Activated naive CD8-positive, alpha-beta T cell treated with anti-CD3 and anti-CD28 coated beads, Interleukin-2, amount 50 U/mL, for 16 hours (primary cell): ENCODE data around the gene TMPRSS3.

ENCODE experiments used
- DNase-seq: peaks from one replicate; pipeline ENCODE4 v3.0.0-alpha.2; 2020; ENCODE audit warnings: low read depth, low spot score

Gene TMPRSS3

DNA sequence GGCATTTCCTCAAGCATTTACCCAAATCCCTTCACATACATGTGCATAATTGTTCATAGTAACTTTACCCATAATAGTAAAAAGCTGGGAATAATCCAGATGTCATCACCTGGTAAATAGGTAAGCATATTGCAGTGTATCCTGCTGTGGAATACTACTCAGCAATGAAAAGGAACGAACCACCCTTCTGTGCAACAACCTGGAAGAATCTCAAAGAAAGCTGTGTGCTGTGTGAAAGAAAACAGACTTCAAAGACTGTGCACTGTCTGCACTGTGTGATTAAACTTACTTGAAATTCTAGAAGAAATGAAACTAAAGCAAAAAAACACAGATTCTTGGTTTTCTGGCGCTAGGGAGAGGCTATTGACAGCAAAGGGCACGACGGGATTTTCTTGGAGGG lies 58.6 kb downstream of the TMPRSS3 start:
- DNase-seq, result no peak

DNA sequence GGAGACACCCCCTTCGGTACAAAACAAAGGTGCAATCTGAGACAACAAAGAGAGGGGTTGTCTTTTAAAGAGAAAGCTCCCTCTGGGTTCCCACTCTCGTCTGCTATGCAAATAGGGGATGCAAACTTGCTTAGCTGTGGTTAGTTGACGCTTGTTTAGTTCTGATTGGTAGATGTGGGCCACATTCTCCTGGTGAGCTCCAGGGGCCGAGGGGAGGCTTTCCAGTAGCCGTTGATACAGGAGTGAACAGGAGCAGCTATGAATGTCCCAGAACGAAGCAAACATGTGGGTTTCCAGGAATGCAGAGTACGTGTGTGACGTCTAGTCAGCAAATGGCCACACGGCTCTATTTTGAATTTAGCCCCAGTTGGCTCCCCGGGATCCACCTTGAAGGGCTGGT lies 59.8 kb downstream of the TMPRSS3 start:
- DNase-seq, result no peak

DNA sequence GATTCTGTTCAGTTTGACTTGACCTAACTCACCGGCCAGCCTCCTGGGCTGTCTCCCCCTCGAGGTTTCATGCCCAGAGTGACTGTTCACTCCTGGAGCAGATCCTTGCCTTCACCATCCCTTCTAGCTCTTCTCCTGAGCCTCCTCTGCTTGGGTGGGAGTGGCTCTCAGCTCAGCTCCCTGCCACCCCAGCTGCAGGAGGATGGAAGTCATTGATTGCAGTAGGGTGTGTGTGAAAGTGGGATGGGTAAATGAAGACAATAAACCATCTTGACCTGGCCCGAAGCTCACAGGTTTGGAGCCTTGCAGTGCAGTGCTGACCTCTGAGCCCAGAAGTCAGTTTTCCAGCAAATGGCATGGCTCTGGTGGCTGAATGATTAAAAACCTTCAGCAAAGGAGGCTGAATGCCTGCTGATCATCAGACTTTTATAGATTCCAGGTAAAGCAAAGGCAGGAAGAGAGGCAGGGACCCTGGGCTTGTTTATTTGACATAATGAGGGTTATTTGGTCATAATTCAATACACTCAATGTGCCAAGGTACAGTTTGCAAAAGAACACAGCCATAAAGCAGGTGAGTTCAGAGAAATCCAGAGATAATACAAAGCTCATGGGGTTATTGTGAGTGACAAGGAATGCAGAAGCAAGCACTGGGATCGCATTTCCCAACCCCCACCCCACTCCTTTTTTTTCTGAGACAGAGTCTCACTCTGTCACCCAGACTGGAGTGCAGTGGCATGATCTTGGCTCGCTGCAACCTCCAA lies 63.1 kb downstream of the TMPRSS3 start:
- no peak for DNase-seq

DNA sequence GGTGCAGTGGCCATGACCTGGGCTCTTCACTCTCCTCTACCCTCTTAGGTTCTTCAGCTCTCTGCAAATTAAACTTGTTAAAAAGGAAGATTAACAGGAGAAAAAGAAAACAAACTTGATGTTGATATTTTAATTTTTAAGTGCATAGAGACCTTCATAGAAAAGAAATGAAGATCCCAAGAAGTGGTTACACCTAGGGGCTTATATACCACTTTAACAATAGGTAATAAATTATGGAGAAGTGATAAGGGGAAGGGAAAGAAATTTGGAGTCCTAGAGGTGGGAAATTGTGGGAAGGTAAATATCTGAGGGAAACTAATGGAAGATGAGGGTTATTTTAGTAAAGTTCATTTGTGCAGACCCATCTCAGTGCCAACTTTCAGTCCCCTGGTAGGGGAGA lies 64.2 kb downstream of the TMPRSS3 start:
- no peak for DNase-seq

DNA sequence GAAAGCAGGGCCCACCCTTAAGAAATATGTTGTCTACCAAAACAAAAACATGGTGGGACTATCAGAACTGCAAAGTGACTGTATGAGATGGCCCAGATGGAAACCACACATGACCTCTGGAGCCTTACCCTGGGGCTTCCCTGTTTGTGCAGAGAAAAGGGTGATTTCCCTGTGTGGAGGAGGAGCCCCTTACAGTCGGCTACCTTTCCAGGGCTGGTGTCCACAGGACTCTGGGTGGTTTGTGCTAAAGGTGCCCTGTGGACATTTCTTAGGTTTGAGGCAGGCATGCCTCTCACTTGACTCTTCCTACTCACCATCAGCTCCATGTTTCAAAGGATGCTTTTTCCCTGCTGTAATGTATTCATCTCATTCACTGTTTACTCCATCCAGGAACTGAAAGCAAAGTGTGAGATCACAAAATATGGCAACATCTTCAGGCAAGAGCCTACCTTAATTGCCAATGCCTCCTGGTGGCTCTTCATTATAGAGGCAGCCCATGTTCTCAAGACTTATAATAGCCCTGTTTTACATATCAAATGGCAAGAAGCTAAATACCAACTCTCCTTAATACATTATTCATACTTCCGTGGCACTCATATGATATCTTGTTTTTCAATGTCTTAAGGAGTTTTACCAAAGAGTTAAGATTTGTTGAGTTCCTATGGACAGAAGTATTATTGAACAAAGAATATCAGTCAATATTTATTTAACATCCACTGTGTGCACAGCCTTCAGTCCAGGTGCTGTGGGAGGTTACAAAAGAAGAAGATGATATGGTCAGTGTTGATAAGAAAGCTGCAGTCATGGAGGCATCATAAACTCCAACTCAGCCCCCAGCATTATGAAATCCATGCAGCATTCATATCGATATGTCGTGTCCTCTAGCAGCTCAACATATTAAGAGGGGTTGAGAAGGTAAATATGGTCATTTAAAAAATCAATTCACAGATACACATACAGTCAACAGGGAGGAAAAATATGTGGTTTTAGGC lies 65.2 kb downstream of the TMPRSS3 start:
- DNase-seq, result no peak

DNA sequence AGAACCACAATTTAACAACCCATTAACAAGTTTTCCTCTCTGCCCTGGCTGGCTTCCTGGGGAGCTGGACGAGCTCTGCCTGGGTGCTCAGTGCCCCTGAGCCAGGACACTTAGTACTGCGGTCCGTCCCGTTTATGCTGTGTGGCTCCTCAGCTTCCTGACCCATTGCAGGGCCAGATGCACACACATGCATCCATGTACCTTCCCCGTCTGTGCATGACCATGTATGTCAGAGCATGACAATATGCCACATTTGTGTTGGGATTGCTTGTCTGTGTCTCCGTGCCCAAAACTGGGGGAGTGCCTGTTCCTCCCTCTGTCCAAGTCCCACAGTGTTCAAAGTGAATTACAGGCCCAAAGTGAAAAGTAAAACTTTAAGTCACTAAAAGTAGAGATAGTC lies 71.0 kb downstream of the TMPRSS3 start:
- DNase-seq, result no peak
